Smooth muscle cell (in vitro differentiated cells): ENCODE measurements around the gene LGI1. TPM values are rescaled to one million over a fixed set of nuclear protein-coding genes. Genes with fewer than 3 reads are reported as not detected.
A peak's percentile ranks its signal among the peaks of the same experiment; 100 is the strongest.

Experiments used
- DNase-seq: peaks from one replicate; lab custom pipeline; 2025; ENCODE audit not compliant: unreplicated experiment; lab: John Stamatoyannopoulos, UW
- H2AFZ ChIP-seq: fragments of 200-600 bp; sonication (generic); 2 replicates; pipeline ENCODE4 v1.6.0; 2016; ENCODE audit warnings: antibody characterized with exemption, low read depth, mild to moderate bottlenecking
- H3F3A ChIP-seq: fragments of 200-600 bp; sonication (generic); 2 replicates; pipeline ENCODE4 v1.6.0; 2017; ENCODE audit warnings: antibody characterized with exemption, low read depth
- H3K27ac ChIP-seq: fragments of 200-600 bp; sonication (generic); 2 replicates; pipeline ENCODE4 v1.5.1; 2016; ENCODE audit warnings: low read depth, mild to moderate bottlenecking
- H3K27me3 ChIP-seq: fragments of 200-600 bp; sonication (generic); 2 replicates; pipeline ENCODE4 v1.6.1; 2016; ENCODE audit warnings: low read depth, mild to moderate bottlenecking
- H3K36me3 ChIP-seq: fragments of 200-600 bp; sonication (generic); 2 replicates; pipeline ENCODE4 v1.5.1; 2016; ENCODE audit warnings: low read depth
- H3K4me1 ChIP-seq: fragments of 200-600 bp; sonication (generic); 2 replicates; pipeline ENCODE4 v1.5.1; 2016; ENCODE audit warnings: low read depth
- H3K4me2 ChIP-seq: fragments of 200-600 bp; sonication (generic); 2 replicates; pipeline ENCODE4 v1.6.0; 2016; ENCODE audit warnings: mild to moderate bottlenecking
- H3K4me3 ChIP-seq: fragments of 200-600 bp; sonication (generic); 2 replicates; pipeline ENCODE4 v1.5.1; 2016; ENCODE audit warnings: mild to moderate bottlenecking
- H3K79me2 ChIP-seq: fragments of 200-600 bp; sonication (generic); 2 replicates; pipeline ENCODE4 v1.6.0; 2016; ENCODE audit warnings: low read depth, mild to moderate bottlenecking
- H3K9ac ChIP-seq: fragments of 200-600 bp; sonication (generic); 2 replicates; pipeline ENCODE4 v1.6.0; 2016; ENCODE audit warnings: low read depth
- H3K9me3 ChIP-seq: fragments of 200-600 bp; sonication (generic); replicated peaks from 2 replicates; pipeline ENCODE4 v1.5.1; 2016; ENCODE audit warnings: low read depth
- H4K20me1 ChIP-seq: fragments of 200-600 bp; sonication (generic); 2 replicates; pipeline ENCODE4 v1.6.0; 2016; ENCODE audit warnings: low read depth
- CTCF ChIP-seq: fragments of 200-600 bp; sonication (generic); IDR thresholded peaks from 2 replicates; pipeline ENCODE4 v1.5.1; 2017; ENCODE audit warnings: borderline replicate concordance, mild to moderate bottlenecking, antibody characterized with exemption; ENCODE audit not compliant: insufficient read depth, poor library complexity, severe bottlenecking
- WGBS: methylation state at CpG from one replicate; pipeline ENCODE4 v1.1.7; 2016; ENCODE audit warnings: low lambda C conversion rate; 5-methylcytosine and 5-hydroxymethylcytosine counted together
- polyA plus RNA-seq: library from polyadenylated mRNA; unstranded; fragments of >200 nt; fragmentation: Nextera tagmentation; extraction: Ambion mirVana; gene quantifications from 2 replicates; pipeline ENCODE4 v1.2.1, GENCODE V29; 2016
- total RNA-seq: library from RNA; depleted of rRNA; stranded (reverse); fragments of >200 nt; gene quantifications from 2 replicates; pipeline ENCODE4 v1.2.3, GENCODE V29; 2014

Gene LGI1
- total and polyA plus RNA-seq, 2 experiments from 2014 or later: 6.7 TPM; not detected in 1

- Histone ChIP-seq H3K36me3 (no peaks in the 10 kb centered on the region), H3K27me3 (no peaks in the 10 kb centered on the region), H4K20me1 (no peaks in the 10 kb centered on the region), H3K9ac (no peak overlapping the region), H2AFZ (no peak overlapping the region), H3K27ac (no peak overlapping the region), H3K79me2 (no peaks in the 10 kb centered on the region), H3K9me3 (no peaks in the 10 kb centered on the region), H3F3A (peaks cover 6% of the 10 kb centered on the region), H3K4me3 (no peak overlapping the region), H3K4me2 (no peak overlapping the region), H3K4me1 (no peaks in the 10 kb centered on the region)
- 83% methylated on average over 3 of the region's 3 CpGs for WGBS
- no peak for DNase-seq
- no peak for TF ChIP-seq CTCF
These were observed 16.4 kb upstream of the LGI1 start for GRCh38 chr10:93741367-93741766.

GRCh38 chr10:93742633-93743349, 14.9 kb upstream of the LGI1 start:
- no peaks in the 10 kb centered on the region for H4K20me1 ChIP-seq
- DNase-seq: no peak
- no peak overlapping the region for H2AFZ ChIP-seq
- no peaks in the 10 kb centered on the region for H3K36me3 ChIP-seq
- no peaks in the 10 kb centered on the region for H3K4me1 ChIP-seq
- H3K27ac ChIP-seq: no peak overlapping the region
- no peaks in the 10 kb centered on the region for H3K27me3 ChIP-seq
- peaks cover 9% of the 10 kb centered on the region for H3F3A ChIP-seq
- no peaks in the 10 kb centered on the region for H3K9me3 ChIP-seq
- H3K79me2 ChIP-seq: no peaks in the 10 kb centered on the region
- H3K4me3 ChIP-seq: no peak overlapping the region
- WGBS: 54% methylated on average over 8 of the region's 8 CpGs
- H3K9ac ChIP-seq: no peak overlapping the region
- peak overlapping the region; percentile 51 for H3K4me2 ChIP-seq
- no peak for TF ChIP-seq CTCF

- 47% methylated on average over 9 of the region's 9 CpGs for WGBS
- no peak overlapping the region for H3K9ac ChIP-seq
These were observed 12.2 kb upstream of the LGI1 start for GRCh38 chr10:93745408-93746065.

More at GRCh38 chr10:93745408-93746065, 12.2 kb upstream of the LGI1 start:
- H3F3A ChIP-seq: peaks cover 9% of the 10 kb centered on the region
- H3K4me2 ChIP-seq: no peak overlapping the region
- H3K27ac ChIP-seq: no peak overlapping the region
- H3K4me3 ChIP-seq: no peak overlapping the region
- no peak overlapping the region for H2AFZ ChIP-seq
- no peaks in the 10 kb centered on the region for H3K9me3 ChIP-seq
- no peaks in the 10 kb centered on the region for H3K27me3 ChIP-seq
- no peak for DNase-seq
- H4K20me1 ChIP-seq: no peaks in the 10 kb centered on the region
- peak; percentile 32 for TF ChIP-seq CTCF
- H3K4me1 ChIP-seq: peaks cover 15% of the 10 kb centered on the region
- H3K36me3 ChIP-seq: no peaks in the 10 kb centered on the region
- no peaks in the 10 kb centered on the region for H3K79me2 ChIP-seq
